Muscle of leg (tissue), 11 donors: ENCODE data around the gene FUT7. TPM values are rescaled to one million over a fixed set of nuclear protein-coding genes. Genes with fewer than 3 reads are reported as not detected.

Experiments used
- DNase-seq: peaks from one replicate; pipeline ENCODE4 v3.0.0; 2013
- H3K27ac ChIP-seq: one replicate; pipeline ENCODE4 v1.5.1; 2013; ENCODE audit warnings: mild to moderate bottlenecking, low read length, control low read depth
- H3K27me3 ChIP-seq: one replicate; pipeline ENCODE4 v1.6.1; 2013; ENCODE audit warnings: low read length; ENCODE audit not compliant: control insufficient read depth, insufficient read depth
- H3K36me3 ChIP-seq: one replicate; pipeline ENCODE4 v1.6.1; 2013; ENCODE audit warnings: low read length; ENCODE audit not compliant: control insufficient read depth, insufficient read depth
- H3K4me1 ChIP-seq: one replicate; pipeline ENCODE4 v1.6.1; 2013; ENCODE audit warnings: low read length; ENCODE audit not compliant: control insufficient read depth, insufficient read depth
- H3K4me3 ChIP-seq: one replicate; pipeline ENCODE4 v1.5.1; 2013; ENCODE audit warnings: low read length, control low read depth
- H3K9me3 ChIP-seq: replicated peaks from 2 replicates; pipeline ENCODE4 v1.6.1; 2013; ENCODE audit warnings: low read depth, low read length; ENCODE audit not compliant: control insufficient read depth
- WGBS: methylation state at CpG from one replicate; pipeline ENCODE4 v1.1.5; 2013; ENCODE audit warnings: missing lambda C conversion rate; ENCODE audit not compliant: insufficient coverage; 5-methylcytosine and 5-hydroxymethylcytosine counted together
- polyA plus RNA-seq, 8 donors: library from polyadenylated mRNA; unstranded; fragments of 120-200 nt; gene quantifications; one replicate each; pipeline versions ENCODE4 v1.2.1 to v1.2.3, GENCODE V29; 2013; ENCODE audit warnings: inconsistent platforms in 1 of 8, low replicate concordance in 1 of 8; ENCODE audit not compliant: insufficient read length in 8 of 8, insufficient read depth in 1 of 8
- total RNA-seq: library from RNA; stranded (reverse); fragments of 120-200 nt; gene quantifications from one replicate; pipeline ENCODE4 v1.2.4, GENCODE V29; 2013

The FUT7 gene
- total and polyA plus RNA-seq, 9 donors = 0.05 to 0.16 (median 0.10) TPM; not detected in 5

DNA sequence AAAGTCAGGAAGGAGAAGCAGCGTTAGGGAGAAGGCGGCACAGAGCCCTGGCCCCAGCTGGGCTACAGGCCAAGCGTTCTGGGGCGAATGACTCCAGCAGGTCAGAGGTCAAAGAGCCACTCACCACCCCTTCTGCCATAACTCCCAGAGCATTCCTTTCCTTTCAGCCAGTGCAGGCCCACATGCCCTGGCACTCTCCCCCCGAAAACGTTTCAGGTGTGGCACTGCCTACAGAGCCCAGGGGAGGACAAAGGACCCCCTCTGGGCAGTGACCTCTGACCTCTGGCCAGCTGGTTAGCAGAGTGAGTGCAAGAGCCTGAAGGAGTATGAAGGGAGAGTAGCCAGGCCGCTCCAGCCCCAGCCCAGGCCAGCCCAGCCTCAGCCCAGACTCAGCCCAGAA lies 8.7 kb downstream of the FUT7 start:
- H3K27ac ChIP-seq = no peak overlapping the region
- no peak for DNase-seq
- H3K4me3 ChIP-seq = no peak overlapping the region
- H3K36me3 ChIP-seq = peaks cover 3% of the 10 kb centered on the region
- H3K9me3 ChIP-seq = no peaks in the 10 kb centered on the region
- no peaks in the 10 kb centered on the region for H3K27me3 ChIP-seq
- peaks cover 38% of the 10 kb centered on the region for H3K4me1 ChIP-seq
- 51% methylated on average over 5 of the region's 7 CpGs for WGBS

DNA sequence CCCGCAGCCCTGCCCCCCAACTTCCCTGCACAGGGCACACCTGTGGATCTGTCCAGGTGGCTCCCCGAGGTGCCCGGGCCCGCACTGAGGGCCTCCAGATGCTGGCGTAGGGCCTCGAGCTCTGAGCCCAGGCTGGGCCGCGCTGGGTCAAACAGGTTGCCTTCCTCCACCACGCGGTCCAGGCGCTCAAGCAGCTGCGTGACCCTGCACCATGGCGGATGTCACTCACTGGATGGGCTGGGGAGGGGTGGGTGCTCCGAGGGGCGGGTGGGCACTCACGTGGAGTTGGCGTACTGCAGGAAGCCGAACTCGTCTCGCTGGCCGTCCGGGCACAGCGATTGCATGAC lies 9.3 kb downstream of the FUT7 start:
- H3K36me3 ChIP-seq = peaks cover 3% of the 10 kb centered on the region
- 87% methylated on average over 23 of the region's 23 CpGs for WGBS

DNA sequence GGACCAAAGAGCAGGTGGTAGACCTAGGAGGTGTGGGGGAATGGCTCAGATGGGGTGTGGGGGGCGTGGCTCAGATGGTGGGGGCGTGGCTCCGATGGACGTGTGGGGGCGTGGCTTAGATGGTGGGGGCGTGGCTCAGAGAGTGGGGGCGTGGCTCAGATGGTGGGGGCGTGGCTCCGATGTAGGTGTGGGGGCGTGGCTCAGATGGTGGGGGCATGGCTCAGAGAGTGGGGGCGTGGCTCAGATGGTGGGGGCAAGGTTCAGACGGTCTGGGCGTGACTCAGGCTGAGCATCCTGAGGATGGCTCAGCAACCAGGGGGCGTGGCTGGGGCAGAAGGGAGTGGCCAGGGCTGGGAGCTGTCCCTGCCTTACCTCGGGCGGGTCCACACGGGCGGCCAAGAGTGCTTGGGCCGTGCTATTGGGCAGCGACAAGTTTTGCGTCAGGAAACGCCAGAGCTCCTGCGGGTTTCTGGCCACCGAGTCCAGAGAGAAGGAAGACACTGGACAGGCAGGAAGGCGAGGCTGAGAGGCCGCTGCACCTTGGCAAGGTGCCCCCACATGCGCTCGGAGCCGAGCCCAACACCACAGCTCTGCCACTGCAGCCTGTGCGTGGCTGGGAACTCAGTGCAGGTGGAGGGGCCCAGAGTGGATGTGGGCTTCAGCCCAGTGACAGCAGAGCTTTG lies 9.8 kb downstream of the FUT7 start:
- peaks cover 7% of the 10 kb centered on the region for H3K36me3 ChIP-seq
- no peak overlapping the region for H3K4me3 ChIP-seq
- H3K4me1 ChIP-seq = peaks cover 33% of the 10 kb centered on the region
- H3K27me3 ChIP-seq = no peaks in the 10 kb centered on the region
- H3K27ac ChIP-seq = no peak overlapping the region
- H3K9me3 ChIP-seq = no peaks in the 10 kb centered on the region
- no peak for DNase-seq
- 54% methylated on average over 17 of the region's 30 CpGs for WGBS

More for the DNA sequence above, 9.3 kb downstream of the FUT7 start:
- DNase-seq = no peak
- H3K9me3 ChIP-seq = no peaks in the 10 kb centered on the region
- no peaks in the 10 kb centered on the region for H3K27me3 ChIP-seq
- no peak overlapping the region for H3K4me3 ChIP-seq
- H3K4me1 ChIP-seq = peaks cover 38% of the 10 kb centered on the region
- H3K27ac ChIP-seq = no peak overlapping the region

DNA sequence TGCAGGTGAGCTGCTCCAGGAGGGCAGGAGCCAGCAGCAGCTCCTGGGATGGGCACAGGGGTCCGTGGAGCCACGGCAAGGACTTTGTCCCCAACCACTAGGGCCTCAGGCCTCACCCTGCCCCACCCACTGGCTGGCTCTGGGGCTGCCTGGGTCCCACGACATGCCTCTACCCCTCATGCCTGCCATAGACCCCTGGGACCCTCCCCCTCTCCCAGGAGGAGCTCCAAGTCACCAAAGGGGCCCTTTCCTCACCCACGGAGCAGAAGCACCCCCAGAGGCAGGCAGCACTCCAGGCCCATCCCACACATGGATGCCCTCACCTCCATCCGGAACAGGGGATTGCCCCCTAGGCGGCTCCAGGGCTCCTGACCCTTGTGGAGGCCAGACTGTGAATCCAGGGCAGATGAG lies 10.3 kb downstream of the FUT7 start:
- H3K4me1 ChIP-seq = peaks cover 29% of the 10 kb centered on the region
- no peaks in the 10 kb centered on the region for H3K27me3 ChIP-seq
- no peak overlapping the region for H3K4me3 ChIP-seq
- peaks cover 13% of the 10 kb centered on the region for H3K36me3 ChIP-seq
- WGBS = 81% methylated on average over 4 of the region's 6 CpGs
- no peaks in the 10 kb centered on the region for H3K9me3 ChIP-seq
- H3K27ac ChIP-seq = no peak overlapping the region
- DNase-seq = no peak

DNA sequence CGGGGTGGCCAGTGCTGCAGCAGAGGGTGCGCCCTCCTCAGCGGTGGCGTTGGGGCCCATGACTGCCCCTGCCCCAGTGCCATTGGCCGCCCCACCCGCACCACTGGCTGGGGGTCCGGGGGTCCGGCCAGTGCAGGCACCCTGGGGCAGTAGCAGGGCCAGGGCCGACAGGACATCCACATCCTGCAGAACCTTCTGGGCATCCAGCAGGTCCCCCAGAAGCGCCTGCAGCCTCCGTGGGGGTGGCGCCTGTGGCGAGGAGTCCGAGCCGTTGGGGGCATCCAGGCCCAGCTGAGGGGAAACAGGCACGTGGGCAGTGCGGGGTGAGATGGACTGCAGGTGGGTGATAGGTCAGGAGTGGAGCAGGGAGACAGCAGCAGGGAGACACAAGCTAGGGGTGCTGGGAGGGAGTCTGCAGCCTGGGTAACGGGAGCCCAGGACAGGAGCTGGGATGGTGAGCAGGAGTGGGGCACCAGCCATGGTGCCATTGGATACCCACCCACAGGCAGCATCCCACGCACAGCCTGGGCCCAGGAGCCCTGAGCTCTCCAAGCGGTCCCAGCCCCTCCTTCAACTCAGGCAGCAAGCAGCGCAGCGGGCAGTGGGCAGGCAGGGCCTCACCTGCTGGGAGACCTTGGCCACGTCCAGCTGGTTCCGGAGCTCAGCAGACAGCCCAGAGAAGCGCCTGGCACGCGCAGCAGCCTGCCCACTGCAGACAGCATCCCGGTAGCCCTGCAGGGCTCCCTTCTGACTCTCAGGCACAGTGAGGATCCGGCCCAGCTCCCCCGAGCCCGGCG lies 10.9 kb downstream of the FUT7 start:
- Histone ChIP-seq H3K4me1 (peaks cover 24% of the 10 kb centered on the region), H3K9me3 (no peaks in the 10 kb centered on the region), H3K27ac (no peak overlapping the region), H3K27me3 (no peaks in the 10 kb centered on the region), H3K4me3 (no peak overlapping the region), H3K36me3 (peaks cover 19% of the 10 kb centered on the region)
- WGBS = 91% methylated on average over 31 of the region's 32 CpGs
- no peak for DNase-seq

DNA sequence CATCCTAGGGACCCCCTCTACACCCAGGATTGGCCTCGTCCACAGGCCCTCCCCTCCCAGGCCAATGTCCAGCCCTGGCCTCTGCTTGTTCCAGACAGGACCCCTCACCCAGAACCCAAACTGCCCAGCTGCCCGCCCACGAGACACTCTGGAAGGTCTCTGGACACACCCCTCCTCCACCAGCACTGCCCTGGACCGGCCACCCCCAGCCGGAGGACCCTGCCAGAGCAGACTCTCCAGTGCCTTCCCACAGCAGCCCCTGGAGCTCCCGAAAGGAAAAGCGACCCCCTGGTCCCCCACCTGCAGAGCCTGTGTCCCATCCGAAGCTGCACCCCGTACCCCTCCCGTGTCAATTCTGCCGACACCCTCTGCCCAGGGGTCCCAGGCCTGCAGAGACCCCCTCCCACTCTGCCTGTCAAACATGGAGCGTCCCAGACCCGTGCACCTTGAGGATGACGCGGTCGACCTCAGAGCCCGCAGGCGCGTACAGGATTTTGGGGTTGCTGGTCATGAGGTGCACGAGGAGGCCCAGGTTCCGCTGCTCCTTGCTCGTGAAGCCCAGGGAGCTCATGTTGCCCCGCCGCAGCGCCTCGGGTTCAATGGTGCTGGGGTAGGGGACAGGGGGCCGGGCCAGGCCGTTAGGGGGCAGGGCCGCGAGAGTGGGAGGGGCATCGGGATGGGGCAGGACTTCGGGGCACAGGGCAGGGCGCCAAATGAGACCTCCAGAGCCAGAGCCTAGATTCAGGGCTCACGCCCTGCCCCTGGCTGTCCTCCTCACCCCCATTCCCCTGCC lies 11.8 kb downstream of the FUT7 start:
- WGBS = 86% methylated on average over 33 of the region's 34 CpGs
- Histone ChIP-seq H3K4me1 (peaks cover 15% of the 10 kb centered on the region), H3K27me3 (no peaks in the 10 kb centered on the region), H3K27ac (no peak overlapping the region), H3K36me3 (peaks cover 23% of the 10 kb centered on the region), H3K4me3 (no peak overlapping the region), H3K9me3 (no peaks in the 10 kb centered on the region)
- DNase-seq = no peak

DNA sequence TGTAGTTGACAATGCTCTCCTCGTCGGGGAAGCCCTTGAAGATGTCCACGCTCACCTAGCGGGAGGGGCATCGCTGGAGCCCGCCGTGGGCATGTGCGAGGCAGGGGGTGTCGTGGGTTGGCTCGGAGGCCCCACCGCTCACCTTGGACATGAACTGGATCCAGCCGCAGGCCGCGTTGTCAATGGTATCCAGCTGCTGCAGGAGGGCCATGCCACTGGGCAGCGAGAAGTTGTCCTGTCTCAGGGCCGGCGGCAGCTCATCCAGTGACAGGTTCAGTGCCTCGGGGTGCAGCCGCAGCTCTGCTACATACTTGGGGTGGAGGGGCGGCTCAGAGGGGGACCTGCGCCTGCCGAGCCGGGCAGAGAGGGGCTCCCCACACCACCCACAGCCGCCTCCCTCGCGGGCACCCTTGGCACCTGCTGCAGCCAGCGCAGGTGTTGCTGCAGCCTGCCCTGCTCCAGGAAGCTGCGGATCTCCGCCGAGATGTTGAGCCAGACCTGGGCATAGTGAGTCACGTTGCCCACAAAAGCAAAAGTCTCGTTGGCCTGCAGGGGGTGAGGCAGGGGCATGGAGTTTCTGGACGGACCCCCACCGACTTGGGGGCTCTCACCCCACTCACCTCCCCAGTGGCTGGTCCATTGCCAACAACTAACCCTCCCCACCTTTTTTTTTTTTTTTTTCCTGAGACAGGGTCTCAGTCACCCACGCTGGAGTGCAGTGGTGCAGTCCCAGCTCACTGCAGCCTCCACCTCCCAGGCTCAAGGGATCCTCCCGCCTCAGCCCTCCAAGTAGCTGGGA lies 12.9 kb downstream of the FUT7 start:
- 89% methylated on average over 33 of the region's 36 CpGs for WGBS
- DNase-seq = no peak
- Histone ChIP-seq H3K27me3 (no peaks in the 10 kb centered on the region), H3K27ac (no peak overlapping the region), H3K4me1 (peaks cover 10% of the 10 kb centered on the region), H3K36me3 (peaks cover 29% of the 10 kb centered on the region), H3K4me3 (no peak overlapping the region), H3K9me3 (no peaks in the 10 kb centered on the region)

DNA sequence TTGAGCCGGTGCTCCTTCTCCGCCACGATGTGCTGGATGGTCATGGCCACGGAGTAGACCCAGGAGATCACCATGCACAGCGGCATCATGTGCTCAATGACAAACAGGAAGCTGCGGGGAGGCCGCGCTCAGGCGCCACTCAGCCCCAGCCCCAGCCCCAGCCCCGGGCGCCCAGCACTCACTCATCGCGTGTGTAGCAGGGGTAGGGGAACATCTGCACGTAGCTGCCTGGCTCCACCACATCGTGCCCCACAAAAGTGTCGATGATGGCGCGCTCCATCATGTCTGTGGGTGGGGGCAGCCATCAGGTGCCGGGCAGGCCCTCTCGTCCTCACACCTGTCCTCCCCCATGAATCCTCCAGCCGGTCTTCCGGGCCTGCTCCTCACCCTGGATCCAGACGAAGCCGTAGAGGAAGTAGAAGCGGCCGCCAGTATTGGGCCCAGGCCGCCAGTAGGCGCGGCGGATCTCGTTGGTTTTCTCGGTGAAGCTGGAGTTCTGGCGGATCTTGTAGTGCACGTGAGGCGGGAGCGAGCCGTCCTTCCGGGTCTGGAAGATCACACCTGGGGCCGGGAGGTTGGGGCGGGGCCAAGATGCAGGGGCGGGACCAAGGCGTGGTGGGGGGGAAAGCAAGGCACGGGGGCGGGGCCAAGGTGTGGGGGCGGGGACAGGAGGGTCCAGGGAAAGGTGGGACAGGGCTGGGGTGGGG lies 13.9 kb downstream of the FUT7 start:
- H3K27ac ChIP-seq = no peak overlapping the region
- no peak for DNase-seq
- H3K4me3 ChIP-seq = no peak overlapping the region
- H3K36me3 ChIP-seq = peaks cover 32% of the 10 kb centered on the region
- H3K4me1 ChIP-seq = peaks cover under 1% of the 10 kb centered on the region
- no peaks in the 10 kb centered on the region for H3K9me3 ChIP-seq
- H3K27me3 ChIP-seq = no peaks in the 10 kb centered on the region
- WGBS = 89% methylated on average over 30 of the region's 45 CpGs

DNA sequence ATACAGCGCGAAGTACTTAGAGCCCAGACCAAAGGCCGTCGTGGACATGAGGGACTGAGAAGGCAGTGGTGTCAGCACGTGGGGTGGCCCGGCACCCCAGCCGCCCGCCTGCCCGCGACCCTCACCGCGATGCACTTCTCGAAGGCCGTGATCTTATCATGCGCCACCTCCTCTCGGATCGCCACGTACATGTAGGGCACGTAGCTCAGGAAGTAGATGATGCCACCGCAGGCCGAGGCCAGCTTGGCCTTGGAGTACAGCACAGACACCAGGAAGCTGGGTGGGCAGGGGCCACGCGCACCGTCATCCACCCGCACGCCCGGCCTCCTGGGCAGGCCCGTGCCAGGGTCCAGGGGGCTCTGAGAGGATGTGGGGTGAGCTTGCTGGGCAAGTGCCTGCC lies 14.8 kb downstream of the FUT7 start:
- H3K4me1 ChIP-seq = no peaks in the 10 kb centered on the region
- no peak overlapping the region for H3K4me3 ChIP-seq
- no peaks in the 10 kb centered on the region for H3K27me3 ChIP-seq
- no peak for DNase-seq
- 98% methylated on average over 28 of the region's 28 CpGs for WGBS
- peaks cover 39% of the 10 kb centered on the region for H3K36me3 ChIP-seq
- no peak overlapping the region for H3K27ac ChIP-seq
- H3K9me3 ChIP-seq = no peaks in the 10 kb centered on the region
